GM21825 (cell line): ENCODE measurements around the gene ACTC1.
"Not testable (repeated sequence)": the region's sequence is repeated elsewhere in the genome, so short reads cannot be mapped to it uniquely, and the experiment has no call there.

Experiments used
- ATAC-seq: cut with Tn5 transposase; IDR thresholded peaks from one replicate; pipeline ENCODE4 v1.9.1; 2021; ENCODE audit warnings: mild to moderate bottlenecking, moderate library complexity; ENCODE audit not compliant: unreplicated experiment

The ACTC1 gene

DNA sequence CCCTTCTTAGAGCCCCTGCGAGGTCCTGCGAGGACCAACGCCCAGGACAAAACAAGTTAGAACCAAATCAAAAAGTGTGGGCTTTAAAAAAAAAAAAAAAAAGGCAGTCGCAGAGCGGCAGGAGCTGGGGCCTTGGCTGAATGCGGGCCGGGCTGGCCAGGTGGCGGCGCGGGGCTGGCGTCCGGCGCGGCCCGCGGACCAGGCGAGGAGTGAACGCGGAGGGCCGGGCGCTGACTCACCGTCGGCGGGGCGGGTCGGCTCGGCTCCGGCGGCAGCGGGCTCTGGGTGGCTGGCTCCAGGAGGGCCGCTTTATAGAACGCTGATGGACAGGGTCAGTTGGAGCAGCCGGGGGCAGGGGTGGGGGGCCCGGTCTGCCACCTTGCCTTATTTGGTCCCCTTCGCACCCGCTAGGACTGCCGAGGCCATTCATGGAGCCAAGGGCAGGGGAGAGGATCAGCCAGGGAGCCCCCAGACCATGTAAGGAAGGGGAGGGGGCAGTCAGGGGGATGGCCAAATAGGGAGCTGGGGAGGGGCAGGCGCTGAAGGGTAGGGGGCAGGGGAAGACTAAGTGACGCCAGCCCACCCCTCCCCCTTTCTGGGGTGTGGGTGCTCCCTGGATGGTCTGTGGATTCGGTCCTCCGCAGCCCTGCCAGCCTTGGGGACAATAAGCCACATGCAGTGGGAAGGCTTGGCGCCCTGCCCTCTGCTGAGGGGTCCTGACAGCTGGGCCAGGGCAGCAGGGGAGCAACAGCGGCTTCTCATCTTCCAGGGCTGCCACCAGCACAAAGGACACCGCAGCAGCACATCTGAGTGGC lies at the start of gene ACTC1:
ACTC1 (minus strand) TSS at position 283 of the 815 bp plus-strand sequence. CDS start 741 bp downstream, outside the sequence.
- no peak for ATAC-seq

- ATAC-seq = no peak
These were observed 45.9 kb upstream of the ACTC1 start for GRCh38 chr15:34841262-34841725.

DNA sequence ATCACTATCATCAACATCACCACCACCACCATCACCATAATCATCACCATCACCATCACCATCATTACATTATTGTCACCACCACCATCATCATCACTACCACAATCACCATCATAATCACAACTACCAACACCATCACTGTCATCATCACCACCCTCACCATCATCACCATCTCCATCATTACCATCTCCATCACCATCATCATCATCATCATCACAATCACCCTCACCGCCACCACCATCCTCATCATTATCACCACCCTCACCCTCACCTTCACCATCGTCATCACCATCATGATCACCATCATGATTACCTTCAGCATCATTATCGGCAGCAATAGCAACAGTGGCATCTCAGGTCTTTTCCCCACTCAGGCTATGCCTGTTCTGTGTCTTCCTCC lies 42.9 kb upstream of the ACTC1 start:
- ATAC-seq = no peak

DNA sequence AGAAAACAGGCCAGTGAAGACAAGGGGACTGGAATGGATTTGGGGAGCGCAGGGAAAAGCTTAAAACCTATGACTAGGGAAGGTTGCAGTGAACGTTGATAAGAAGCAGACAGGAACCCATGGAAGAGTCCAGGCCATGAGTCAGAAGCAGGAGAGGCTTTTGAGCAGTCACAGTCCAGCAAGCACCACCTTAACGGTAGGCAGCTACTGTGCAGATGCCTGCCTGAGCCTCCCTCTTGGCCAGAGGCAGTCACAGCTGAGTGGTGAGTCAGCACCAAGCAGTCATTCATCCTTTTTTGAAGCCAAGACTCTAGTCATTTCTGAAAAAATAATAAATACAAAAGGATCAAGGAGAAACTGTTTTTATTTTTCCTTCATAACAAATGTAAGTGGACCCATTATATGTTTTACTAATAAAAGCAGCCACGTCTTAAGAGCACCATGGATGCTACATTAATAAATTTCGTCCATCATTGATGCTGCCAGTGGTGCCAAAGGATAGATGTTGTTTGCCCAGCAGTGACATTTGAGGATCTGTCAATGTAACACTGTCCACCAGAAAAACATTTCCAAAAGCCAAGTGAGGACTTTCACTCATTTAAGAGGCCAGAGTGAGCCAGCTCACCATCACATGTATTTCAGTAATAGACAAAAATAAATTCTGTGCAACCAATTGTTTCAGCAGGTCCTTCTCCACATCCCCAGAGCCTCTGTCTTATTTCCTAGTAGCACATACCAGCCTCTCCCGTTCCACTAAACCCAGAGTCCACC lies 42.1 kb upstream of the ACTC1 start:
- ATAC-seq = no peak

GRCh38 chr15:34828145-34828911 lies 33.0 kb upstream of the ACTC1 start:
- ATAC-seq = no peak

DNA sequence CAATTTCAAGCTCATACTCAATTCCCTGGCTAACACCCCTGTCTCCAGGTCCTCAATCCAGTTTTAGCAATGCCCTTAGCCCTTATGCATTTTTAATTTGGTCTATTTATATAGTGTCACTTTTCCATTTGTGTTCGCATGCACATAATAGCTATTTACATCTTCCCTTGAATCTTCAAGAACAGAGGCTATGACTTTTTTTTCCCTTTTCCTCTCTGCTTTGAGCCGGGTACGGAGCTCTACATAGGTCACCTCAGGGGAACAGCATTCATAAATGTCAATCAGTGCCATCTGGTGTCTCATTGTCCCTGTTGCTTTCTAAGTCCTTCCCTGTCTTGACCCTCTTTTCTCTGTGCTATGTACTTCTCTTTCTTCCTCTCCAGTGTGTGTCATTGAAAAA lies 26.5 kb upstream of the ACTC1 start:
- ATAC-seq = no peak

GRCh38 chr15:34820110-34820509 lies 24.8 kb upstream of the ACTC1 start:
- no peak for ATAC-seq

DNA sequence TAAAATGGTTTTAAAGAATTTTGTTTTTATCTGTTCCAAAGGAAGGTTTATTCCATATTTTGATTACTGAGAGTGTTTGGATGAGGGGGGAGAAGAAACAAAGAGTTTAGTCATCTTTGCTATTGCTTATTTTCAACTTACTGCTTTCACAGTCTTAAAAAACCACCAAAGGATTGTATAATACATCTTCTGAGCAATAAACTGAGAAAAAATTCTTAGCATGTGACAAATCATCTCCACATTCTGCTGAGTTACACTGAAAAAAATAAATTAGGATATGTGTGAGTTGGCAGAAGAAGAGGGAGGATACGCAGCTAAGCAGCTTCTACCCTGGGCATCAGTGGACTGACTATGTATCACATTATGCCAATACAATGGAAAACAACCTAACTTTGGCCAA lies 23.2 kb upstream of the ACTC1 start:
- ATAC-seq = no peak

GRCh38 chr15:34815836-34816235 lies 20.5 kb upstream of the ACTC1 start:
- no peak for ATAC-seq

DNA sequence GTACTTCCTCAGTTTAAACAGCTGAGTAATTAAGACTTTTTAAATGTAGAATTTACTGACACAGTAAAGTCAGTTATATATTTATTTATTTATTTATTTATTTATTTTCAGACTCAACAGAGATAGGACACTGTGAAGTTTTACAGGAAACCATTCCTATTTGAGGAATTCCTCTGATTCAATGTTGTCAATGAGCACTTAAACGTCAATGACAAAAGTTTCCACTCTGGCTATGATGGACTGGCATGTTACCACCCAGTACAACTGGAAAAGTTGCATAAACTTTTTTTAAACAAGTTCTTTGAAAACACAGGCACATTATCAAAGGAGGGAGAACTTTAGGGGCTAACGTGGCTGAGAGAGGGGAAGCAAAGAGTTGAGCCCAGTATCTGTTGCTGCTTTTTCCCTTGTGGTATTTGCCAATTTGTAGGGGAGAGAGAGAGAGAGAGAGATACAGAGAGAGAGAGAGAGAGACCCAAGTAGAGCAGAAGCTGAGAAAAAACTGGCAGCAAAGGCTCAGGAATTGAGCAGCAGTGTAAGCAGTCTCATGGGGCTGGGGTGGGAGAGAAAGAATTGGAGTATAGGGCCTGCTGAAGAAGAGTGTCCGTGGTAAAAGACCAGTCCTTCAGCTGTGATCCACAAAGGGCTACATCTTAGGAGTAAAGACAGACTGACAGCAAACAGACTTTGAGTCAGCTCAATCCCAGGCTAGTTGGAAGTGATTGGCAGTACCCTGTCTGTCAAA lies 18.3 kb upstream of the ACTC1 start:
- no peak for ATAC-seq

GRCh38 chr15:34812868-34813365 lies 17.6 kb upstream of the ACTC1 start:
- ATAC-seq = not testable (repeated sequence)

DNA sequence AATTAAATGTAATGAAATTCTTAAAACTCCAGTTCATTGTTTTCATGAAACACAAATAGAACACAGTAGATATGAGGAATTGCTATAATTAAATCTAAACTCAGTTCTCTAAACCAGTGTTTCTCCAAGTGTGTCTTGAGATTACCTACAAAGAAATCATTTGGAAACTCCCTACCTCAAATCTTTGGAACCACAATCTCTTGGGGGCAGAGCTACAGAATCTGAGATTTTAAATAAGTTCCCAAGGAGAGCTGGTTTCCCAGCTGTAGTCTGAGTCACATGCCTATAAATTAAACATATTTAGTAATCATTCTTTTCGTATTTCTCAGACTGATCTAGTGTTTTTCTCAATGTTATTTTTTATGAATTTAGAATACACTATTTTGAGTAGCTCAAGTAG lies 17.0 kb upstream of the ACTC1 start:
- no peak for ATAC-seq

- no peak for ATAC-seq
These were observed 15.2 kb upstream of the ACTC1 start for GRCh38 chr15:34810443-34811129.

DNA sequence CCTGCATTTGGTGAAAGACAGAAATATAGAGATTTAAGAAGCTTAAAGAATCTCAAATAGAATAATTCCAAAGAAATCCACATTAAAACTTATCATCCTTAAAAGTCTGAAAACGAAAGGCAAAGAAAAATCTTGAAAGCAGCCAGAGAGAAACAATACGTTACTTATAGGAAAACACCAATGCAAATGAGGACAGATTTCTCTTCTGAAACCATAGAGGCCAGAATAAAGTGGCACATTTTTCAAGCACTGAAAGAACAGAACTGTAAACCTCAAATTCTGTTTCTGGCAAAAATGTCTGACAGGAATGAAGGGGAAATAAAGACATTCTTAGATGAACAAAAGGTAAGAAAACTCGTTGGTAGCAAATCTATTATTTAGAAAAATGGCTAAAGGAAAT lies 13.8 kb upstream of the ACTC1 start:
- ATAC-seq = no peak

DNA sequence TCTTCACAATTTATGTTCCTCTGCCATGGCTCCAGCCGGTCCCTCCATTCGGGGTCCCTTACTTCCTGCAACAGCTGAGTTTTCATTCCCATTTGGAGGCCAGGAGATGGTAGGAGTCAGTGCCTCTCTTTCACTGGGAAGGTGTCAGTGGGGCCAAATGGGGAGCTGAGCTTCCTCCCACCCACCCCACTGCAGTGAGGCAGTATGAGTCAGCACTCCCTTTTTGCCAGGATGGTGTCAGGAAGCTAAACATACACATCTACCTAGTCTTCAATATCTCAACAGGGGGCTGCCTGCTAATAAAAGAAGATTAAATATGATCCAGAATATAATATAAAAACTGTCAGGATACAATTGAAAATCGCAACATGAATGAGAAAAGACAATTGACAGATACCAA lies 12.7 kb upstream of the ACTC1 start:
- ATAC-seq = no peak

GRCh38 chr15:34807241-34807640 lies 11.9 kb upstream of the ACTC1 start:
- not testable (repeated sequence) for ATAC-seq

- ATAC-seq = no peak
These were observed 9.4 kb upstream of the ACTC1 start for GRCh38 chr15:34804776-34805175.

DNA sequence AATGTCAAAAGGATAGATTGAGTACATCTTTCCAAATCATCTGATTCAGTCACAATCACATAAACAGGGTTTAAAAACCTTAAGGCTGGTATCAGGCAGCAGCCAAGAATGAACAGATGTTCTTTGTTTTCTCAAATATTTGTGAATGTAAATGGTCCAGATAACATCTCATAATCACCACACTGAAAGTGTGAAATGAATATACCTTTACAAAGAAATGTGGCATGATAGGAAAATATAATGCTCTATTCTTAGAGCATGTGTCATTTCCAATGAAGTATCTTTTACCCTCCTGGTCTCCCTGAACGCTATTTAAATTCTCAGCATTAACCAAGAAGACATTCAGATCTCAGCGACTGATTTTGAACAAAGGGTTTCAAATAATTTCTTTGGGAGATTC lies 8.8 kb upstream of the ACTC1 start:
- no peak for ATAC-seq

- no peak for ATAC-seq
These were observed 7.7 kb upstream of the ACTC1 start for GRCh38 chr15:34802803-34803750.
